Karpas-422 (cell line): Measurements from ENCODE around the gene RAB36. TPM values are rescaled to one million over a fixed set of nuclear protein-coding genes. Genes with fewer than 3 reads are reported as not detected.

Experiments
- DNase-seq: peaks from one replicate; pipeline ENCODE4 v3.0.0-alpha.2; 2015
- H2AFZ ChIP-seq: fragments of 200-600 bp; sonication (generic); 2 replicates; pipeline ENCODE4 v1.6.1; 2014; ENCODE audit warnings: antibody characterized with exemption, low read length, mixed read lengths
- H3K27ac ChIP-seq: fragments of 200-600 bp; sonication (generic); 2 replicates; pipeline ENCODE4 v1.5.1; 2014; ENCODE audit warnings: mild to moderate bottlenecking, low read length, moderate library complexity
- H3K27me3 ChIP-seq: fragments of 200-600 bp; sonication (generic); 2 replicates; pipeline ENCODE4 v1.6.1; 2014; ENCODE audit warnings: low read length, mixed read lengths
- H3K36me3 ChIP-seq: fragments of 200-600 bp; sonication (generic); 2 replicates; pipeline ENCODE4 v1.6.1; 2014; ENCODE audit warnings: low read length, mixed read lengths; ENCODE audit not compliant: insufficient read depth
- H3K4me1 ChIP-seq: fragments of 200-600 bp; sonication (generic); 2 replicates; pipeline ENCODE4 v1.6.1; 2014; ENCODE audit warnings: mild to moderate bottlenecking, low read length, mixed read lengths
- H3K4me2 ChIP-seq: fragments of 200-600 bp; sonication (generic); 2 replicates; pipeline ENCODE4 v1.6.1; 2014; ENCODE audit warnings: low read length, low read depth, mild to moderate bottlenecking; ENCODE audit not compliant: poor library complexity, severe bottlenecking
- H3K4me3 ChIP-seq: fragments of 200-600 bp; sonication (generic); 2 replicates; pipeline ENCODE4 v1.5.1; 2014; ENCODE audit warnings: mild to moderate bottlenecking, antibody characterized with exemption, low read length, mixed read lengths
- H3K79me2 ChIP-seq: fragments of 200-600 bp; sonication (generic); 2 replicates; pipeline ENCODE4 v1.6.1; 2014; ENCODE audit warnings: mild to moderate bottlenecking, low read length, mixed read lengths
- H3K9ac ChIP-seq: fragments of 200-600 bp; sonication (generic); 2 replicates; pipeline ENCODE4 v1.6.0; 2014; ENCODE audit warnings: low read length
- H3K9me2 ChIP-seq: fragments of 200-600 bp; sonication (generic), shearing (Covaris generic); replicated peaks from 2 replicates; pipeline ENCODE4 v1.6.0; 2014; ENCODE audit warnings: mild to moderate bottlenecking, low read length, moderate library complexity; ENCODE audit not compliant: insufficient read depth
- H3K9me3 ChIP-seq: fragments of 300-700, 200-600 bp; sonication (generic); 2 replicates; pipeline ENCODE4 v1.6.1; 2014; ENCODE audit warnings: low read length, mixed read lengths
- H4K20me1 ChIP-seq: fragments of 200-600 bp; sonication (generic); 2 replicates; pipeline ENCODE4 v1.6.1; 2014; ENCODE audit warnings: mild to moderate bottlenecking, antibody characterized with exemption, low read length, low read depth; ENCODE audit not compliant: insufficient read depth
- total RNA-seq: library from RNA; depleted of rRNA; stranded (reverse); fragments of >200 nt; shearing (Covaris generic); gene quantifications from 2 replicates; pipeline ENCODE4 v1.2.3, GENCODE V29; 2014; ENCODE audit warnings: low replicate concordance

The RAB36 gene
- total RNA-seq, 1 experiment from 2014 or later: 10.6 TPM

DNA sequence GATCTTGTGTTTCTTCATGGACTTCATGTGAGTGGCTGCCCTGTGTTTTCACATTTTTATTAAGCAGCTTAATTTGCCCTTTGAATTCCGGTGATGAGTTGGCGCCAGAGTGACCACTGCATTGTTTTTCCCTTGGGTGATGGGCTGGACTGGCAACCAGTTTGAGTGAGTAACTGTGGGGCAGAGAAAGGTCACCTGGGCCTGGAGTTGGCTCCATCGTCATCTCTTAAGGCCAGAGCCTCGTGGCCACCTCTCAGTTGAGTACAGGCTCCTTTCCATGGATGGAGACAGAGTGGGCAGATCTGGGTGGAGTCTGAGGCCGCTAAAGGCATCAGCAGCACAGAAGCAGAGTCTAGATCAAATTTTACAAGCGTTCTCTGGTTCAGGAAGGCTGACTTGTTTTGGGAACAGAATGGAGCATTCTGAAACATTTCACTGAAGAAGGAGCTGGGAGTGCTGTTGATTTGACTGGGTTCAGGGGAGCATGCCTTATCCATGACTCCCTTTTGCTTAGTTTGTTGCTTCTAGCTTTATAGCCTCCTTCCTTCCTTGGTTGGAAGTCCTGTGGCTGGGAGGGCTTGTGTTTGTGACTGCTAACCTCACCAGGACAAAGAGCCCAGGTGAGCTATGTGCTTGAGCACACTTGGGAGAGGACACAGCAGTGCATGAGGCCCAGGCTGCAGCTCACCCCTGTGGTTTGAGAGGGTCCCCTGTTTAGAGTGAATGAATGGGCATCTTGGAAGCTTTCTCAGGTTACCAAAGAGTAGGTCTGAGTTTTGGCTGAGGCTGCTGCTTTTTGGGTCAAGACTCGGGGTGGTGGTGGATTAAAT lies 42.8 kb downstream of the RAB36 start:
- no peak overlapping the region for H3K9ac ChIP-seq
- peaks cover 91% of the 10 kb centered on the region for H3K79me2 ChIP-seq
- H3K9me2 ChIP-seq: no peaks in the 10 kb centered on the region
- no peak overlapping the region for H3K4me3 ChIP-seq
- no peaks in the 10 kb centered on the region for H3K9me3 ChIP-seq
- no peaks in the 10 kb centered on the region for H3K27me3 ChIP-seq
- peaks cover 3% of the 10 kb centered on the region; the same call in 1 of the 2 replicates for H3K36me3 ChIP-seq
- no peak for DNase-seq
- peaks cover 30% of the 10 kb centered on the region for H3K4me1 ChIP-seq
- no peak overlapping the region for H3K27ac ChIP-seq
- H2AFZ ChIP-seq: no peak overlapping the region
- no peak overlapping the region for H3K4me2 ChIP-seq
- peaks cover 18% of the 10 kb centered on the region; the same call in 1 of the 2 replicates for H4K20me1 ChIP-seq

DNA sequence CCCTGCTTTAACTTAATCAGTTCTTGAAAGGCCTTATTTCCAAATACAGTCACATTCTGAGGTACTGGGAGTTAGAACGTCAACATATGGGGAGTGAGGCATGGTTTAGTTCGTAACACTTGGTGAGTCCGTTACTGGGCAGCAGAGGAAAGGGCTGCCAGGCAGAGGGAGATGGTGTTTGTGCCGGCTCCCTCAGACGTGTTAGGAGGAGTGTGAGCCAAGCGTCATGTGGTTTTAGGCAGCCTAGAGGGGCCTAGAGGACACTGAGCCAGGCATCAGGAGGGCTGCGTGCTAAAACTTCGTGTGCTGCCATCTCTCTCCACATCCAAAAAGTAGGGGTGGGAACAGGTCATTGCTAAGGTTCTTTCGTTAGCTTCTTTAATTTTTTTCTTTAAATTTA lies 45.2 kb downstream of the RAB36 start:
- no peak overlapping the region for H3K27ac ChIP-seq
- H3K4me2 ChIP-seq: no peak overlapping the region
- peaks cover 14% of the 10 kb centered on the region for H3K4me1 ChIP-seq
- H3K36me3 ChIP-seq: no peaks in the 10 kb centered on the region; the same call in 1 of the 2 replicates
- H3K9me2 ChIP-seq: no peaks in the 10 kb centered on the region
- peaks cover 82% of the 10 kb centered on the region for H3K79me2 ChIP-seq
- 0 out of 2 replicates have a peak, but pooled peaks cover 13% of the 10 kb centered on the region for H4K20me1 ChIP-seq
- DNase-seq: no peak
- no peak overlapping the region for H3K4me3 ChIP-seq
- no peaks in the 10 kb centered on the region for H3K27me3 ChIP-seq
- no peak overlapping the region for H3K9ac ChIP-seq
- H3K9me3 ChIP-seq: no peaks in the 10 kb centered on the region
- no peak overlapping the region for H2AFZ ChIP-seq

DNA sequence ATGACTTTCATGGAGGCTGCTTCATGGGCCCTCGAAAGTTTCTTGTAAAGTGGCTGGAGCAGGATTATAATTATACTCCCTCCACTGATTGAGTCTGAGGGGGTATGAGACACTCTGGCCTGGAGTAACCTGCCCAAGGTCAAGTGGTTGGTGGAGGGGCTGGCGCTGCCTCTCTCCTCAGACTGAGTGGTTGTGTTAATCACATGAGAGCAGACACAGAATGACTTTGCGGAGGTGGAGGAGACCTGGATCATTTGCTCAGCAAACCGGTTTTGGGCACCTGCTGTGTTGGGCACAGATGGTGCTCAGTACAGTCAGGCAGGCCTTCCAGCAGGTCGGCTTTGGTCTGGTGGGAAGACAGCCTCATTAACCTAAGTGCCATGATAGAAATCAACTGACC lies 46.9 kb downstream of the RAB36 start:
- no peaks in the 10 kb centered on the region for H3K27me3 ChIP-seq
- H3K4me3 ChIP-seq: no peak overlapping the region
- no peak overlapping the region for H3K9ac ChIP-seq
- H3K4me1 ChIP-seq: peaks cover 11% of the 10 kb centered on the region
- no peak overlapping the region for H3K4me2 ChIP-seq
- 0 out of 2 replicates have a peak, but pooled peaks cover 13% of the 10 kb centered on the region for H4K20me1 ChIP-seq
- no peaks in the 10 kb centered on the region for H3K9me3 ChIP-seq
- DNase-seq: no peak
- no peaks in the 10 kb centered on the region for H3K36me3 ChIP-seq
- H3K27ac ChIP-seq: no peak overlapping the region
- no peak overlapping the region for H2AFZ ChIP-seq
- H3K79me2 ChIP-seq: peaks cover 80% of the 10 kb centered on the region
- H3K9me2 ChIP-seq: no peaks in the 10 kb centered on the region

DNA sequence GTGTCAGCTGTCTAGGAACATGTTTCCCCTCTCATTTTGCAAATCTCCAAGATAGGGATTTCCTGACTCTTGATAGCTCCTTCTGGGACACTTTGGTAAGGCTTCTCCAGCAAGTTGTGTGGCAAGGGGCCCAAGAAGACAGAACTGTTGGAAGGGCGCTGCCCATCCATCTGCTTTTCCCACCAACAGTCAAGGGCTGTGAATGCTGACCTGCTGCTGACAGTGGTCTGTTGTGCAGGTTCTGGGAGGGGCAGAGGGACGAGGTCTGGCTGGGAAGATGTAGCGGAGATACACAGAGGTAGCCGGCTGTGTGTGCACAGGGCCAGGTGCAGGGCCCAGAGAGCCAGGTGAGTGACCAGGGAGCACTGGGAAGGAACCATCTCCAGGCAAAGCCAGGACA lies 47.3 kb downstream of the RAB36 start:
- H3K9me2 ChIP-seq: no peaks in the 10 kb centered on the region
- no peaks in the 10 kb centered on the region for H3K36me3 ChIP-seq
- H3K4me1 ChIP-seq: peaks cover 10% of the 10 kb centered on the region
- no peak overlapping the region for H2AFZ ChIP-seq
- H3K79me2 ChIP-seq: peaks cover 80% of the 10 kb centered on the region
- H3K4me3 ChIP-seq: no peak overlapping the region
- no peak overlapping the region for H3K9ac ChIP-seq
- no peak overlapping the region for H3K27ac ChIP-seq
- no peak for DNase-seq
- no peaks in the 10 kb centered on the region for H3K27me3 ChIP-seq
- no peaks in the 10 kb centered on the region for H3K9me3 ChIP-seq
- 0 out of 2 replicates have a peak, but pooled peaks cover 13% of the 10 kb centered on the region for H4K20me1 ChIP-seq
- no peak overlapping the region for H3K4me2 ChIP-seq

DNA sequence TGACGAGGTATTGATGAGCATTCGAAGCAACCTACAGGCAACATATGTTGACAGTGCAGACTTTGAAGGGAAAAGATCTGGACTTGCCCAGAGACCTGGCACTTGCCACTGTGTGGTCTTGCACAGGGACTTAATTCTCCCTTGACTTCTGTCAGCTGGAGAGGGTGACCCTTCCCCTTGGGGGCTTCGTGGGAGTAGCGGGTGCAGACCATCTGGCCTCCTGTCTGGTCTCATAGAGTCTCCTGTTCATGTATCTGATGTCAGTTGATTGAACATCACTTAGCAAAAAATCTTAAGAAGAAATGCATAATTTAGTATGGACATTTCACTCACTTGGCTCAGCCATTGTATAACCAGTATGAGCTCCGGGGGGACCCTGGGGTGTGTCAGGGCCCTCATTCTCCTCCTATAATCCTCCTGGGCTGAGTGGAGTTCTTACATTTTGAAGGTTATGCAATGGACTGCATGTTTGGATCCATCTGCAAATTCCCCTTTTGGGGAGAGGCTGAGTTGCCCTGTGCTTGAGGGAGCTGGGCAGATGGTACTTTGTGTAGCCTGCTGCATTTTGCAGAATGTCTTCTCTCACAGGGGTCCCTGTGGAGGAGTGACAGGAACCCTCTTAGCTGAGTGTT lies 48.0 kb downstream of the RAB36 start:
- Histone ChIP-seq H3K79me2 (peaks cover 78% of the 10 kb centered on the region), H3K9me3 (no peaks in the 10 kb centered on the region), H3K27ac (no peak overlapping the region), H3K9me2 (no peaks in the 10 kb centered on the region), H3K4me2 (no peak overlapping the region), H4K20me1 (0 out of 2 replicates have a peak, but pooled peaks cover 13% of the 10 kb centered on the region), H3K9ac (no peak overlapping the region), H3K36me3 (no peaks in the 10 kb centered on the region), H3K4me1 (peaks cover 2% of the 10 kb centered on the region), H3K4me3 (no peak overlapping the region), H2AFZ (no peak overlapping the region), H3K27me3 (no peaks in the 10 kb centered on the region)
- DNase-seq: no peak

DNA sequence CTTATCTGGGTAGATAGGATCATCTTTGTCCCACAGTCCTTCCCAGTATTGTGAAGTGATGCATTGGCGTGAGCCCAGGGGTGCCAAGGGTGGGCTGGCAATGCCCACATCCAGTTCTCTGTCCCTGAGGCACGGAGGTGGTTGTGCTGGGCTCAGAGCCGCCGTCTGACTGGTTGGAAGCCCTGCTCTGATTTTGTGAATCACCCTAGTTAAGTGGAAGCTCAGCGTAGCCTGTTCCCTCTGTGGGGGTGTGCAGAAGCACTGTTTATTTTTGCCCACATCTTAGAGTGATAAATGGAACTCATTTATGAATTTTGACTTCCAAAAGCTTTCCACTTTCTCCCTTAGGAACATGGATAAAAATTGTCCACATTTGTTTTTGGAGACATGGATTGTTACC lies 48.6 kb downstream of the RAB36 start:
- H3K4me1 ChIP-seq: no peaks in the 10 kb centered on the region
- no peaks in the 10 kb centered on the region for H3K36me3 ChIP-seq
- H3K27me3 ChIP-seq: no peaks in the 10 kb centered on the region
- H3K9me3 ChIP-seq: no peaks in the 10 kb centered on the region
- H2AFZ ChIP-seq: no peak overlapping the region
- DNase-seq: no peak
- H3K9ac ChIP-seq: no peak overlapping the region
- no peaks in the 10 kb centered on the region for H3K9me2 ChIP-seq
- no peak overlapping the region for H3K4me3 ChIP-seq
- no peak overlapping the region for H3K27ac ChIP-seq
- H3K79me2 ChIP-seq: peaks cover 79% of the 10 kb centered on the region
- no peak overlapping the region for H3K4me2 ChIP-seq
- H4K20me1 ChIP-seq: 0 out of 2 replicates have a peak, but pooled peaks cover 13% of the 10 kb centered on the region

DNA sequence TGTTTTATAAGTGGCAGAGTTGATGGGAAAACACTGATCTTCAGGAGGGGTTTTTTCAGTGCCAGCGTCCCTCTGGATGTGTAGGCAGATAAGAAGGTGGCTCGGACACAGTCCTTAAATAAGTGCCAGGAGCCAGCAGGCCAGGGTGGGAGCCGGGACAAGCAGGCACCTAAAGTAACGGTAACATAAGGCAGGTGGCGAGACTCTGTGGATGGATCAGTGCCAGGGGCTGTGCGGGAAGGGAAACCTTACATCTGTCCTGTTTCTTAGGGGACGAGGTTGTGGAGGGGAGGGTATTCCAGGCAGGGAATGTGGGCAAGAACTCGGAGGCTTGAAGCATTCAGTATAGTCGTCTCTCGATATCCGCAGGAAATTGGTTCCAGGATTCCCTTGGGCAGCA lies 50.9 kb downstream of the RAB36 start:
- H3K9ac ChIP-seq: no peak overlapping the region
- H3K4me1 ChIP-seq: no peaks in the 10 kb centered on the region
- peaks cover 70% of the 10 kb centered on the region for H3K79me2 ChIP-seq
- 0 out of 2 replicates have a peak, but pooled peaks cover 11% of the 10 kb centered on the region for H4K20me1 ChIP-seq
- no peak overlapping the region for H2AFZ ChIP-seq
- no peaks in the 10 kb centered on the region for H3K9me2 ChIP-seq
- DNase-seq: no peak
- no peak overlapping the region for H3K27ac ChIP-seq
- no peaks in the 10 kb centered on the region for H3K27me3 ChIP-seq
- no peak overlapping the region for H3K4me3 ChIP-seq
- H3K36me3 ChIP-seq: no peaks in the 10 kb centered on the region
- H3K9me3 ChIP-seq: no peaks in the 10 kb centered on the region
- H3K4me2 ChIP-seq: no peak overlapping the region

DNA sequence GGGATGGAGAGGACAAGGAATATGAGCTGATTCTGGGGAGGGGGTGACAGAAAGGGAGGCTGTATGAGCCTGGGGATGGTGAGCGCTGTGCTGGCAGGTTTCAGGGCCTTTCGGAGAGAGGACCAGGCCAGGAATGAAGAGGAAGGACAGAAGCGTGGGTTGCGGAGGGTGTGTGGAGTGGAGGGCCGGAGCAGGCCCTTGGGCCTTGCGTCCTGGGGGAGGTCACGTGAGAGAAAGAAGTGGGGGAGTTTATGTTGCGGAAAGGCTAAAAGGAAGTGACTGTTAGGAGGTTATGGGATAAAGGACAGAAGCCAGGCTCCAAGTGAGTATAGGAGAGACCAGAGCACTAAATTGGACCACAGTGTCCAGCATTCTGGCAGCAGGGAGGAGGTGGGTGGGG lies 52.6 kb downstream of the RAB36 start:
- no peaks in the 10 kb centered on the region for H3K4me1 ChIP-seq
- no peak overlapping the region for H3K27ac ChIP-seq
- no peaks in the 10 kb centered on the region for H3K9me2 ChIP-seq
- H3K27me3 ChIP-seq: no peaks in the 10 kb centered on the region
- H3K4me3 ChIP-seq: no peak overlapping the region
- H3K9me3 ChIP-seq: no peaks in the 10 kb centered on the region
- H2AFZ ChIP-seq: no peak overlapping the region
- no peak overlapping the region for H3K9ac ChIP-seq
- no peak for DNase-seq
- H3K4me2 ChIP-seq: no peak overlapping the region
- H3K36me3 ChIP-seq: no peaks in the 10 kb centered on the region
- 0 out of 2 replicates have a peak, but pooled peaks cover 6% of the 10 kb centered on the region for H4K20me1 ChIP-seq
- peaks cover 59% of the 10 kb centered on the region for H3K79me2 ChIP-seq
